Effector CD4-positive, alpha-beta T cell (primary cell): ENCODE data around the gene COA8.
A peak's percentile ranks its signal among the peaks of the same experiment; 100 is the strongest.

Source experiments
- DNase-seq: peaks from one replicate; pipeline ENCODE4 v3.0.0-alpha.2; 2020

COA8 gene

GRCh38 chr14:103526247-103526913, 36.4 kb upstream of the COA8 start:
- no peak for DNase-seq

- DNase-seq, result no peak
These were observed 35.9 kb upstream of the COA8 start for GRCh38 chr14:103526914-103527248.

GRCh38 chr14:103527408-103528145, 35.2 kb upstream of the COA8 start:
- no peak for DNase-seq

- no peak for DNase-seq
These were observed 34.6 kb upstream of the COA8 start for GRCh38 chr14:103528146-103528586.

- DNase-seq, result peak; percentile 72
These were observed 34.0 kb upstream of the COA8 start, which contains the start of gene TRMT61A for GRCh38 chr14:103528587-103529382. Gene TRMT61A, plus strand, starts transcription at chr14:103529196. Its CDS starts 783 bp downstream, at chr14:103529979.

GRCh38 chr14:103529383-103530365, 33.1 kb upstream of the COA8 start:
- no peak for DNase-seq

- no peak for DNase-seq
These were observed 32.4 kb upstream of the COA8 start for GRCh38 chr14:103530390-103530789.

GRCh38 chr14:103530831-103531230, 31.9 kb upstream of the COA8 start:
- no peak for DNase-seq

GRCh38 chr14:103531421-103532215, 31.1 kb upstream of the COA8 start:
- no peak for DNase-seq

- DNase-seq, result no peak
These were observed 30.3 kb upstream of the COA8 start for GRCh38 chr14:103532216-103533136.

GRCh38 chr14:103533137-103533998, 29.4 kb upstream of the COA8 start:
- no peak for DNase-seq

GRCh38 chr14:103533999-103534575, 28.7 kb upstream of the COA8 start:
- no peak for DNase-seq

- no peak for DNase-seq
These were observed 28.1 kb upstream of the COA8 start for GRCh38 chr14:103534576-103535061.

- no peak for DNase-seq
These were observed 27.5 kb upstream of the COA8 start for GRCh38 chr14:103535081-103535890.

GRCh38 chr14:103535891-103536565, 26.7 kb upstream of the COA8 start:
- no peak for DNase-seq

- no peak for DNase-seq
These were observed 26.1 kb upstream of the COA8 start for GRCh38 chr14:103536693-103537092.
